GM21447 (cell line): ENCODE data around the gene MLANA.

Experiments
- ATAC-seq: cut with Tn5 transposase; IDR thresholded peaks from one replicate; pipeline ENCODE4 v1.9.1; 2021; ENCODE audit not compliant: unreplicated experiment

Gene MLANA

GRCh38 chr9:5953743-5954707 is 63.3 kb downstream of the MLANA start:
- no peak for ATAC-seq

GRCh38 chr9:5957166-5957565 is 66.5 kb downstream of the MLANA start:
- ATAC-seq = no peak

GRCh38 chr9:5958273-5958672 is 67.6 kb downstream of the MLANA start:
- ATAC-seq = peak; percentile 66
